ENCODE results near the gene GSTO2. TPM values are rescaled to one million over a fixed set of nuclear protein-coding genes. Genes with fewer than 3 reads are reported as not detected.

The GSTO2 gene
- total RNA-seq, 2 donors from 2014 or later = 18.1 to 37.3 TPM

DNA sequence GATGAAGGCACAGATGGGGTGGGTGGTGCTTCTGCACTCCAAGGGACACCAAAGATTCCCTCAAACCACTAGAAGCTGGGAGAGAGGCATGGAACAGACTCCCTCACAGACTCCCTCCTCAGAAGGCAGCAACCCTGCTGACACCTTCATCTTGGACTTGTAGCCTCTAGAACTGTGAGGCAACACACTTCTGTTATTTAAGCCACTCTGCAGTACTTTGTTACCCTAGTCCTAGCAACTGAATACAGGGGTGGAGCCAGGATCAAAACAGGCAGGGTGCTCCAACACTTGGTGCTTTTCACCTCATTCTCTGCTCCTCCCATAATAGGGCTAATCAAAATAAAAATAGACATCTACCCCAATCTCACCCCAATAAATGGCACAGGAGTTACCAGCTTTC is 16.6 kb upstream of the GSTO2 start:
- no peak for DNase-seq (ENCODE audit: low spot score)
- H3K4me3 ChIP-seq = no peak overlapping the region
- no peaks in the 10 kb centered on the region for H3K9me3 ChIP-seq
- TF ChIP-seq POLR2A (IDR thresholded peaks at IDR 0.05) (no peak), POLR2AphosphoS5 (IDR thresholded peaks at IDR 0.05) (no peak), CTCF (IDR thresholded peaks at IDR 0.05) (no peak)
- no peak overlapping the region for H3K27ac ChIP-seq
- H3K4me1 ChIP-seq (replicated peaks) = no peaks in the 10 kb centered on the region
- no peaks in the 10 kb centered on the region for H3K36me3 ChIP-seq
- intact Hi-C loops (cut with DNase I) = loop anchor here (10.0 kb wide), 1 partner anchor 288 kb away; the partner anchor contains the start of gene SLK
- H3K27me3 ChIP-seq (replicated peaks; ENCODE audit: insufficient read depth) = no peaks in the 10 kb centered on the region

GRCh38 chr10:104253106-104253505 is 15.9 kb upstream of the GSTO2 start:
- no peaks in the 10 kb centered on the region for H3K4me1 ChIP-seq (replicated peaks)
- no peaks in the 10 kb centered on the region for H3K27me3 ChIP-seq (replicated peaks; ENCODE audit: insufficient read depth)
- H3K36me3 ChIP-seq = no peaks in the 10 kb centered on the region
- H3K4me3 ChIP-seq = no peak overlapping the region
- no peaks in the 10 kb centered on the region for H3K9me3 ChIP-seq
- intact Hi-C loops (cut with DNase I) = loop anchor here (10.0 kb wide), 1 partner anchor 288 kb away; the partner anchor contains the start of gene SLK
- DNase-seq (ENCODE audit: low spot score) = no peak
- WGBS = 98% methylated on average over 2 of the region's 2 CpGs
- no peak overlapping the region for H3K27ac ChIP-seq
- no peak for TF ChIP-seq POLR2A (IDR thresholded peaks at IDR 0.05)
- no peak for TF ChIP-seq CTCF (IDR thresholded peaks at IDR 0.05)
- TF ChIP-seq POLR2AphosphoS5 (IDR thresholded peaks at IDR 0.05) = no peak

- peak overlapping the region in 1 of 2 donors; percentile 77 for H3K4me3 ChIP-seq
- no peak for DNase-seq (ENCODE audit: low spot score)
- no peaks in the 10 kb centered on the region for H3K9me3 ChIP-seq
- peak overlapping the region; percentile 93 to 94 for H3K27ac ChIP-seq
- no peak for TF ChIP-seq POLR2AphosphoS5 (IDR thresholded peaks at IDR 0.05)
- no peak for TF ChIP-seq CTCF (IDR thresholded peaks at IDR 0.05)
- no peak for TF ChIP-seq POLR2A (IDR thresholded peaks at IDR 0.05)
- no peaks in the 10 kb centered on the region for H3K36me3 ChIP-seq
- intact Hi-C loops (cut with DNase I) = loop anchor here (10.0 kb wide), 1 partner anchor 289 kb away; the partner anchor contains the start of gene SLK
- no peaks in the 10 kb centered on the region for H3K4me1 ChIP-seq (replicated peaks)
- WGBS = 57% methylated on average over 10 of the region's 10 CpGs
- no peaks in the 10 kb centered on the region for H3K27me3 ChIP-seq (replicated peaks; ENCODE audit: insufficient read depth)
Observed at GRCh38 chr10:104253606-104254410, 15.2 kb upstream of the GSTO2 start.

DNA sequence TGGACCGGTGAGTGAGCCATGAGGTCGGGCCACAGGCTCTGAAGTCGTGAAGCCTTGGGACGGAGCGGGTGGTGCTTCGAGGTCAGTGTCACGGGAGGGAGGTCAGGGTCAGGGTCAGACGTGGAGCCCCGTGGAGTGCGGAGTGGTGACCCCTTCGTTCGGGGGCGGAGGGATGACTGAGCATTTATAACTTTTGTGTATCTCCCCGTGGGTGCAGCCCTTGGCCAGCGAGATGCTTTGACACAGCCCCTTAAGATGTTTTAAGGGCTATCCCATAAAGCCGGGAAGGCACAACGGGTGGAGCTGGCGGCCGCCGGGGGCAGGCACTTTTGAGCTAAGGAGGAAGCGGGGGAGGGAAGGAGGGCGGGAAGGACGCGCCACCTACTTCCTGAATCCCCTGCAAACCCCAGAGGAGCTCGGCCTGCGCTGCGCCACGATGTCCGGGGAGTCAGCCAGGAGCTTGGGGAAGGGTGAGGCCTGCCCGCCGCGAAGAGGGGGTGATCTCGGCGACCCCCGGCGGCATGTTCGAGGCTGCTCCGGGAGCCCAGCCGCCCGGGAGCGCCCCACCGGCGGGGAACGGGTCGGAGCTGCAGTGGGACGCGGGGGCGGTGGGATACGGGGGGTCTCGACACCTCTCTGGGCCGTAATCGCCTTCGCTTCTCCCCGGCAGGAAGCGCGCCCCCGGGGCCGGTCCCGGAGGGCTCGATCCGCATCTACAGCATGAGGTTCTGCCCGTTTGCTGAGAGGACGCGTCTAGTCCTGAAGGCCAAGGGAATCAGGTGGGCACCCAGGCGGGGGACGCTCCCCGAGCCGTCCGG is 14.3 kb upstream of the GSTO2 start, which contains the start of gene GSTO1:
Gene GSTO1 (plus strand): TSS at position 400 of the 818 bp plus-strand sequence. CDS start 37 bp downstream, at position 437.
- peak within 1 kb of the TSS; percentile 77 to 87 for H3K4me3 ChIP-seq
- no peaks in the 10 kb centered on the region for H3K27me3 ChIP-seq (replicated peaks; ENCODE audit: insufficient read depth)
- peaks cover 2% of the 10 kb centered on the region for H3K4me1 ChIP-seq (replicated peaks)
- intact Hi-C loops (cut with DNase I) = loop anchor here (10.0 kb wide), 1 partner anchor 290 kb away; the partner anchor contains the start of gene SLK
- H3K36me3 ChIP-seq = no peaks in the 10 kb centered on the region
- no peaks in the 10 kb centered on the region for H3K9me3 ChIP-seq
- under 1% methylated on average over 43 of the region's 69 CpGs for WGBS
- H3K27ac ChIP-seq = peak within 1 kb of the TSS; percentile 93 to 94
- TF ChIP-seq POLR2A (IDR thresholded peaks at IDR 0.05) (peak; percentile 92), CTCF (IDR thresholded peaks at IDR 0.05) (peak in 2 of 4 experiments; percentile 11 to 33), POLR2AphosphoS5 (IDR thresholded peaks at IDR 0.05) (peak; percentile 85)
- peak; percentile 74 for DNase-seq (ENCODE audit: low spot score)

Measured in prostate gland (tissue), 2 donors.